ENCODE results near the gene DESI1. TPM values are rescaled to one million over a fixed set of nuclear protein-coding genes. Genes with fewer than 3 reads are reported as not detected.

The DESI1 gene
- total RNA-seq, 3 donors from 2014 or later (not counting 1 experiment from before 2014, with no cell fraction given), result 15.0 to 22.2 (median 20.6) TPM

DNA sequence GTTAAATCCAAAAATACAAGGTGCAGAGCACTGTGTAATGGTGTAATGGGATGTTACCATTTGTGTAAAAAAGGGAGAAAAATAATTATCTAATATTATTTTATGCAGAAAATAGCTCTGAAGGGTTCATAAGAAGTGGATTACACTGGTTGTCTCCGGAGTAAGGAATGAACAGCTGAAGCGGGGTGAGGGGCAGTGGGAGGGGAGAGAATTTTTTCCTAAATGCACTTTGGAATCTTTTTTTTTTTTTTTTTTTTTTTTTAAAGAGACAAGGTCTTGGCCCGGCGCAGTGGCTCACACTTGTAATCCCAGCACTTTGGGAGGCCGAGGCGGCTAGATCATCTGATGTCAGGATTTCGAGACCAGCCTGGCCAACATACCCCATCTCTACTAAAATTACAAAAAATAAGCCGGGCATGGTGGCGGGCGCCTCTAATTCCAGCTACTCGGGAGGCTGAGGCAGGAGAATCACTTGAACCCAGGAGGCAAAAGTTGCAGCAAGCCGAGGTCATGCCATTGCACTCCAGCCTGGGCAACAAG lies 69.8 kb downstream of the DESI1 start:
- no peak for ATAC-seq
- no peaks in the 10 kb centered on the region for H3K4me1 Mint-ChIP-seq

DNA sequence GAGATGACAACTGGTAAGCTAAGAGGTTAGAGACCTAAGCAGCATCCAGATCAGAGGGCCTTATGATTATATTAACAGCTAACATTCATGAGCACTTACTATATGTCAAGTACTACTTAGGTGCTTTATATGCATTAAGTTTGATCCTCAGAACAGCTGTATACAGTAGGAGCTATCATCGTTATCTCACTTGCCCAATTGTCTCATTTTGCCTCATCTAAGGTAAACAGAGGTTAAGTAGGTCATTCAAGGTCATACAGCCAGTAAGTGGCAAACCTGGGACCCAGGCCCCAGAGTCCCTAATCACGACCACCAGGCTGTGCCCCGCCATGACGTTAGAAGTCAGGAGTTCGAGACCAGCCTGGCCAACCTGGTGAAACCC lies 72.0 kb downstream of the DESI1 start:
- H3K36me3 Mint-ChIP-seq, result no peaks in the 10 kb centered on the region
- Histone ChIP-seq H3K4me1 (ENCODE audit: control insufficient read depth, insufficient read depth, low read length) (peaks cover 9% of the 10 kb centered on the region), H3K27ac (ENCODE audit: low read length) (no peak overlapping the region), H3K9me3 (ENCODE audit: control insufficient read depth, insufficient read depth, low read length) (no peaks in the 10 kb centered on the region), H3K36me3 (ENCODE audit: control insufficient read depth, insufficient read depth, low read length) (no peaks in the 10 kb centered on the region), H3K4me3 (ENCODE audit: low read length) (no peak overlapping the region), H3K27me3 (ENCODE audit: control insufficient read depth, insufficient read depth, low read length) (no peaks in the 10 kb centered on the region)
- H3K9me3 Mint-ChIP-seq, result no peaks in the 10 kb centered on the region
- H3K4me1 Mint-ChIP-seq, result peaks cover 15% of the 10 kb centered on the region in 2 donors
- WGBS (ENCODE audit: insufficient coverage), result 92% methylated on average over 5 of the region's 5 CpGs
- H3K27ac Mint-ChIP-seq, result no peak overlapping the region
- H3K27me3 Mint-ChIP-seq (ENCODE audit: low read depth in 2 of 2), result peaks cover 13 to 15% of the 10 kb centered on the region in 2 donors
- TF ChIP-seq, protein P1, sequence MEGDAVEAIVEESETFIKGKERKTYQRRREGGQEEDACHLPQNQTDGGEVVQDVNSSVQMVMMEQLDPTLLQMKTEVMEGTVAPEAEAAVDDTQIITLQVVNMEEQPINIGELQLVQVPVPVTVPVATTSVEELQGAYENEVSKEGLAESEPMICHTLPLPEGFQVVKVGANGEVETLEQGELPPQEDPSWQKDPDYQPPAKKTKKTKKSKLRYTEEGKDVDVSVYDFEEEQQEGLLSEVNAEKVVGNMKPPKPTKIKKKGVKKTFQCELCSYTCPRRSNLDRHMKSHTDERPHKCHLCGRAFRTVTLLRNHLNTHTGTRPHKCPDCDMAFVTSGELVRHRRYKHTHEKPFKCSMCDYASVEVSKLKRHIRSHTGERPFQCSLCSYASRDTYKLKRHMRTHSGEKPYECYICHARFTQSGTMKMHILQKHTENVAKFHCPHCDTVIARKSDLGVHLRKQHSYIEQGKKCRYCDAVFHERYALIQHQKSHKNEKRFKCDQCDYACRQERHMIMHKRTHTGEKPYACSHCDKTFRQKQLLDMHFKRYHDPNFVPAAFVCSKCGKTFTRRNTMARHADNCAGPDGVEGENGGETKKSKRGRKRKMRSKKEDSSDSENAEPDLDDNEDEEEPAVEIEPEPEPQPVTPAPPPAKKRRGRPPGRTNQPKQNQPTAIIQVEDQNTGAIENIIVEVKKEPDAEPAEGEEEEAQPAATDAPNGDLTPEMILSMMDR (IDR thresholded peaks at IDR 0.05), result no peak
- no peak for DNase-seq
- ATAC-seq, result no peak
- H3K4me3 Mint-ChIP-seq, result no peak overlapping the region
- intact Hi-C loops (cut with micrococcal nuclease), result no loop called here

More for the DNA sequence above, 69.8 kb downstream of the DESI1 start:
- TF ChIP-seq, protein P1 (IDR thresholded peaks at IDR 0.05), result no peak
- 94% methylated on average over 10 of the region's 12 CpGs for WGBS (ENCODE audit: insufficient coverage)
- DNase-seq, result no peak
- H3K27me3 ChIP-seq (ENCODE audit: control insufficient read depth, insufficient read depth, low read length), result no peaks in the 10 kb centered on the region
- H3K4me1 ChIP-seq (ENCODE audit: control insufficient read depth, insufficient read depth, low read length), result no peaks in the 10 kb centered on the region
- intact Hi-C loops (cut with micrococcal nuclease), result no loop called here
- Mint-ChIP-seq H3K27me3 (ENCODE audit: low read depth in 2 of 2) (peaks cover 13 to 18% of the 10 kb centered on the region in 2 donors), H3K9me3 (no peaks in the 10 kb centered on the region), H3K36me3 (no peaks in the 10 kb centered on the region), H3K4me3 (no peak overlapping the region), H3K27ac (no peak overlapping the region)
- H3K4me3 ChIP-seq (ENCODE audit: low read length), result no peak overlapping the region
- H3K9me3 ChIP-seq (ENCODE audit: control insufficient read depth, insufficient read depth, low read length), result no peaks in the 10 kb centered on the region
- no peak overlapping the region for H3K27ac ChIP-seq (ENCODE audit: low read length)
- no peaks in the 10 kb centered on the region for H3K36me3 ChIP-seq (ENCODE audit: control insufficient read depth, insufficient read depth, low read length)

Other genes starting within 250 kb of the DESI1 start
- 1 to 10 TPM; 2.7 to 5.5 (median 3.0) TPM for gene TEF, start 239.1 kb downstream of the DESI1 start, total RNA-seq
- 10 to 100 TPM; 26.4 to 42.2 (median 32.6) TPM for gene TOB2, start 174.2 kb downstream of the DESI1 start, total RNA-seq
- gene PHF5A, start 152.4 kb downstream of the DESI1 start, total RNA-seq, result 10 to 100 TPM; 31.8 to 41.8 (median 37.6) TPM
- gene ACO2, start 151.9 kb downstream of the DESI1 start, total RNA-seq, result 10 to 100 TPM; 77.9 to 99.8 (median 89.5) TPM
- gene POLR3H, start 76.6 kb downstream of the DESI1 start, total RNA-seq, result 10 to 100 TPM; 13.1 to 18.8 (median 16.2) TPM
- gene CSDC2, start 60.0 kb downstream of the DESI1 start, total RNA-seq, result not detected
- gene PMM1, start 31.2 kb downstream of the DESI1 start, total RNA-seq, result 10 to 100 TPM; 13.1 to 20.4 (median 16.4) TPM
- gene XRCC6, start 252 bp upstream of the DESI1 start, total RNA-seq, result 100 to 1,000 TPM; 134 to 142 (median 140) TPM
- gene SNU13, start 67.8 kb upstream of the DESI1 start, total RNA-seq, result 100 to 1,000 TPM in 2 of 3 donors, 10 to 100 TPM in 1; 100.0 to 106 (median 101) TPM
- 10 to 100 TPM; 44.7 to 75.6 (median 50.3) TPM for gene MEI1, start 78.5 kb upstream of the DESI1 start, total RNA-seq
- 10 to 100 TPM; 16.4 to 22.1 (median 16.7) TPM for gene CCDC134, start 179.6 kb upstream of the DESI1 start, total RNA-seq
- gene SREBF2, start 212.1 kb upstream of the DESI1 start, total RNA-seq, result 100 to 1,000 TPM; 101 to 106 (median 105) TPM

All from natural killer cell (primary cell).